SK-N-SH treated with all-trans-retinoic acid at 6 μM for 48 hours (cell line): ENCODE measurements around the gene FHOD3.
A peak's percentile ranks its signal among the peaks of the same experiment; 100 is the strongest.

Source experiments
- ATAC-seq: fragments of 200-7000 bp; cut with Tn5 transposase; 3 replicates; pipeline ENCODE4 v1.9.1; 2020; ENCODE audit warnings: mild to moderate bottlenecking, moderate library complexity
- ARNTL ChIP-seq: fragments of 450-650 bp; formaldehyde crosslinking; IDR thresholded peaks from 2 replicates; pipeline ENCODE4 v1.5.0; 2020; ENCODE audit warnings: low read depth, mild to moderate bottlenecking, moderate library complexity, borderline replicate concordance
- BACH2 ChIP-seq: fragments of 250-450 bp; sonication (Bioruptor Pico); IDR thresholded peaks from 2 replicates; pipeline ENCODE4 v1.9.0; 2021; ENCODE audit warnings: mild to moderate bottlenecking, borderline replicate concordance
- CSDC2 ChIP-seq: fragments of 250-450 bp; sonication (Bioruptor Pico); IDR thresholded peaks from 2 replicates; pipeline ENCODE4 v1.5.0; 2020; ENCODE audit warnings: mild to moderate bottlenecking, moderate library complexity
- ESRRG ChIP-seq: fragments of 250-450 bp; sonication (Bioruptor Pico); IDR thresholded peaks from 2 replicates; pipeline ENCODE4 v1.6.1; 2021; ENCODE audit warnings: mild to moderate bottlenecking
- ISL1 ChIP-seq: fragments of 250-450 bp; sonication (Bioruptor Pico); IDR thresholded peaks from 2 replicates; pipeline ENCODE4 v2.1.2; 2022; ENCODE audit warnings: mild to moderate bottlenecking, moderate library complexity
- POU6F1 ChIP-seq: fragments of 250-450 bp; sonication (Bioruptor Pico); IDR thresholded peaks from 2 replicates; pipeline ENCODE4 v1.8.0; 2021; ENCODE audit warnings: low read depth, mild to moderate bottlenecking, moderate library complexity, borderline replicate concordance
- PPARA ChIP-seq: fragments of 250-450 bp; sonication (Bioruptor Pico); IDR thresholded peaks from 2 replicates; pipeline ENCODE4 v1.5.0; 2020; ENCODE audit warnings: mild to moderate bottlenecking, borderline replicate concordance
- TCF4 ChIP-seq: fragments of 250-450 bp; sonication (Bioruptor Pico); IDR thresholded peaks from 2 replicates; pipeline ENCODE4 v1.8.0; 2021; ENCODE audit warnings: mild to moderate bottlenecking, moderate library complexity, borderline replicate concordance
- TOX ChIP-seq: fragments of 250-450 bp; sonication (Bioruptor Pico); IDR thresholded peaks from 2 replicates; pipeline ENCODE4 v1.8.0; 2021; ENCODE audit warnings: mild to moderate bottlenecking, moderate library complexity, borderline replicate concordance
- ZC3H10 ChIP-seq: fragments of 250-450 bp; sonication (Bioruptor Pico); IDR thresholded peaks from 2 replicates; pipeline ENCODE4 v1.5.1; 2021; ENCODE audit warnings: mild to moderate bottlenecking, moderate library complexity
- ZFP30 ChIP-seq: fragments of 450-650 bp; formaldehyde crosslinking; IDR thresholded peaks from 2 replicates; pipeline ENCODE4 v1.5.0; 2022; ENCODE audit warnings: mild to moderate bottlenecking, moderate library complexity
- ZNF565 ChIP-seq: fragments of 450-650 bp; formaldehyde crosslinking; conservative IDR thresholded peaks from 2 replicates; pipeline ENCODE4 v1.5.0; 2020; ENCODE audit warnings: low read depth, mild to moderate bottlenecking, moderate library complexity
- ZNF70 ChIP-seq: fragments of 450-650 bp; formaldehyde crosslinking; IDR thresholded peaks from 2 replicates; pipeline ENCODE4 v1.5.0; 2020; ENCODE audit warnings: mild to moderate bottlenecking, moderate library complexity
- ZNF8 ChIP-seq: fragments of 450-650 bp; formaldehyde crosslinking; IDR thresholded peaks from 2 replicates; pipeline ENCODE4 v1.5.0; 2020; ENCODE audit warnings: mild to moderate bottlenecking, moderate library complexity
- TF ChIP-seq, protein P1 (sequence below): fragments of 250-450 bp; sonication (Bioruptor Pico); IDR thresholded peaks from 2 replicates; pipeline ENCODE4 v1.5.1; 2021; ENCODE audit warnings: mild to moderate bottlenecking, moderate library complexity
- TF ChIP-seq, protein P2 (sequence below): fragments of 250-450 bp; sonication (Bioruptor Pico); IDR thresholded peaks from 2 replicates; pipeline ENCODE4 v1.5.0; 2020; ENCODE audit warnings: mild to moderate bottlenecking, moderate library complexity

FHOD3 gene

DNA sequence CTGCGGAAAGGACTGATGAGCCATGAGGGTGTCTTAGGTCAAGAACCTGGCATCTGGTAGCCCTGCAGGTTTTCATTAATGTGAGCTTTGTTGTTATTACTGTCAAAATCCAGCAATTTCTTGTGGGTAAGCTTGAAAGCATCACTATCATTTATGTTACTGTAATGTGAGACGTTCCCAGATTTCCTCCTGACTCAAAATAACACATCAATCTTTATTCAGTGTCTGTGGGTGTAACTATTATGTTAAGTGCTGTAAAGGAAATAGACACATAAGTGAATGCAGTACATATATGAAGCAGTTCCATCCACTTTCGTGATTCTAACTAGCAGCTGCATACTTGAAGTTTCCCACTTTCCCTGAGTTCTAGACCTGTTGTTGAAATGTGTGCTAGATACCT, 89.8 kb downstream of the FHOD3 start:
- TF ChIP-seq ZFP30 (CRISPR knock-in tag) (peak; percentile 22; the same call in 1 of the 2 replicates), ZNF70 (CRISPR knock-in tag) (no peak)
- peak; percentile 58 for ATAC-seq

DNA sequence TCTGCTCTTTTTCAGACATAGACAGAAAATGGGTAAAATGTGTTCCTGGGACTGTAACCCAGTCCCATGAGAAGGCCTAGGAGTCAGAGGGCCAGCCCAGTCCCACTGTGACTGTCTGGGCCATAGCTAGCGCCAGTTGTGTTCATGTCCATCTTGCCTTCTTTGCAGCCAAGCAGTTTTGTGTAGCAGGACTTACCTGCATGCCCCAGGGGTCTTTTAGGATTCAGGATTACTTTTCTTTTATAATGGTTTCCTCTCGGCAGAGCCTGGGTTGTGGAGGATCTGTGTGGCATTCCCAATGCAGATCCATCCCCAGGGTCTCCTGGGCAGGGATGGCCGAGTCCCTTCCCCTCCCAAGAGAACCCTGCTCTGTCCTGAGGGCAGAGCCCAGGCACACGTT, 90.8 kb downstream of the FHOD3 start:
- TF ChIP-seq BACH2 (CRISPR knock-in tag): no peak
- TF ChIP-seq, protein P1, sequence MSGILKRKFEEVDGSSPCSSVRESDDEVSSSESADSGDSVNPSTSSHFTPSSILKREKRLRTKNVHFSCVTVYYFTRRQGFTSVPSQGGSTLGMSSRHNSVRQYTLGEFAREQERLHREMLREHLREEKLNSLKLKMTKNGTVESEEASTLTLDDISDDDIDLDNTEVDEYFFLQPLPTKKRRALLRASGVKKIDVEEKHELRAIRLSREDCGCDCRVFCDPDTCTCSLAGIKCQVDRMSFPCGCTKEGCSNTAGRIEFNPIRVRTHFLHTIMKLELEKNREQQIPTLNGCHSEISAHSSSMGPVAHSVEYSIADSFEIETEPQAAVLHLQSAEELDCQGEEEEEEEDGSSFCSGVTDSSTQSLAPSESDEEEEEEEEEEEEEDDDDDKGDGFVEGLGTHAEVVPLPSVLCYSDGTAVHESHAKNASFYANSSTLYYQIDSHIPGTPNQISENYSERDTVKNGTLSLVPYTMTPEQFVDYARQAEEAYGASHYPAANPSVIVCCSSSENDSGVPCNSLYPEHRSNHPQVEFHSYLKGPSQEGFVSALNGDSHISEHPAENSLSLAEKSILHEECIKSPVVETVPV (CRISPR knock-in tag): no peak
- TF ChIP-seq ESRRG (CRISPR knock-in tag): no peak
- no peak for TF ChIP-seq ARNTL (CRISPR knock-in tag)
- no peak for TF ChIP-seq ZFP30 (CRISPR knock-in tag)
- TF ChIP-seq, protein P2, sequence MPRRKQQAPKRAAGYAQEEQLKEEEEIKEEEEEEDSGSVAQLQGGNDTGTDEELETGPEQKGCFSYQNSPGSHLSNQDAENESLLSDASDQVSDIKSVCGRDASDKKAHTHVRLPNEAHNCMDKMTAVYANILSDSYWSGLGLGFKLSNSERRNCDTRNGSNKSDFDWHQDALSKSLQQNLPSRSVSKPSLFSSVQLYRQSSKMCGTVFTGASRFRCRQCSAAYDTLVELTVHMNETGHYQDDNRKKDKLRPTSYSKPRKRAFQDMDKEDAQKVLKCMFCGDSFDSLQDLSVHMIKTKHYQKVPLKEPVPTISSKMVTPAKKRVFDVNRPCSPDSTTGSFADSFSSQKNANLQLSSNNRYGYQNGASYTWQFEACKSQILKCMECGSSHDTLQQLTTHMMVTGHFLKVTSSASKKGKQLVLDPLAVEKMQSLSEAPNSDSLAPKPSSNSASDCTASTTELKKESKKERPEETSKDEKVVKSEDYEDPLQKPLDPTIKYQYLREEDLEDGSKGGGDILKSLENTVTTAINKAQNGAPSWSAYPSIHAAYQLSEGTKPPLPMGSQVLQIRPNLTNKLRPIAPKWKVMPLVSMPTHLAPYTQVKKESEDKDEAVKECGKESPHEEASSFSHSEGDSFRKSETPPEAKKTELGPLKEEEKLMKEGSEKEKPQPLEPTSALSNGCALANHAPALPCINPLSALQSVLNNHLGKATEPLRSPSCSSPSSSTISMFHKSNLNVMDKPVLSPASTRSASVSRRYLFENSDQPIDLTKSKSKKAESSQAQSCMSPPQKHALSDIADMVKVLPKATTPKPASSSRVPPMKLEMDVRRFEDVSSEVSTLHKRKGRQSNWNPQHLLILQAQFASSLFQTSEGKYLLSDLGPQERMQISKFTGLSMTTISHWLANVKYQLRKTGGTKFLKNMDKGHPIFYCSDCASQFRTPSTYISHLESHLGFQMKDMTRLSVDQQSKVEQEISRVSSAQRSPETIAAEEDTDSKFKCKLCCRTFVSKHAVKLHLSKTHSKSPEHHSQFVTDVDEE: no peak
- no peak for TF ChIP-seq ZNF8 (CRISPR knock-in tag)
- no peak for ATAC-seq

GRCh38 chr18:36389027-36389426, 91.5 kb downstream of the FHOD3 start:
- ATAC-seq: no peak

DNA sequence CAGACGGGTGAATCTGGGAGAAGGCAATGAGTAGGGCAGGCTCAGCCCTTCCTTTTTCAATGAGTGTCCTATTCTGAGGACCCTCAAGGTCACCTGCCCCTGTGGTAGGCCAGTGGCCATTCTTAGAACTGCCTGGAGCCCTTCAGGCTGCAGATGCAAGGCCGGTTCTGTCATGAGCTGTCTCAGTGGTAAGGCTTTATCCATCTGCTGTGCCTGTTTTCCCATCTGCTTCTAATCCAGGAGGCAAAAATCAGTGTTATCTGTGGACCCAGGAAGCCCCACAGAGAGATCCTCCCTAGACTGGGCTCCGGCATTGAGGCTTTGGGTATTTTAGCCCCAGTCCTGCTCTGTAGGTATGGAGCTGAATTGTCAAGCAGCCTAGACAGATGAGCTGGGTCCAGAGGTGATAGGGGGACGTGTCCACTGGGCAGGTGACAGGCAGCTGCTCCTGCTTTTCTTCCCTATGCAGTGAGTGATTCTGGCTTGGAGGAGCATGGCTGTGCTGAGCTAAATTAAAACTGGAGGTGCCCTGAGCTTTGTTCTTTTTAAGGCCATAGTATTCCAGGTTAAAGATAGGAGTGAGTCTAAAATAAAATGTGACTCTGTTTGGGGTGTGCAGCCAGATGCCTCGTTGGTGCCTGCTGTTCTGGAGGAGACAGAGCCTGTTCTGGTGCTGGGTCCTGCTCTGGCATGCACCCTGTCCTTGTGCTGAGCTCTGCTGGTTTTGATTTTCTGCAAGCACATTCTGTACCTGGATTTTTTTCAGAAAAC, 92.5 kb downstream of the FHOD3 start:
- ATAC-seq: no peak; the same call in 2 of the 3 replicates
- TF ChIP-seq PPARA (CRISPR knock-in tag) (no peak), TCF4 (CRISPR knock-in tag) (peak; percentile 45; the same call in 1 of the 2 replicates)
- TF ChIP-seq, protein P2: peak; percentile 14; the same call in 1 of the 2 replicates
- TF ChIP-seq, all 23 proteins: peak for 2

More at GRCh38 chr18:36389027-36389426, 91.5 kb downstream of the FHOD3 start:
- TF ChIP-seq ZC3H10: no peak
- no peak for TF ChIP-seq POU6F1 (CRISPR knock-in tag)
- no peak for TF ChIP-seq ZNF70 (CRISPR knock-in tag)
- TF ChIP-seq TOX: no peak
- TF ChIP-seq CSDC2: no peak
- no peak for TF ChIP-seq PPARA (CRISPR knock-in tag)
- TF ChIP-seq ZNF565: no peak
- TF ChIP-seq ISL1 (CRISPR knock-in tag): no peak
